K562 (cell line): Measurements from ENCODE around the gene RGL2. TPM values are rescaled to one million over a fixed set of nuclear protein-coding genes. Genes with fewer than 3 reads are reported as not detected.
A peak's percentile ranks its signal among the peaks of the same experiment; 100 is the strongest.

Source experiments
- CBX5 ChIP-seq: IDR thresholded peaks from 2 replicates; pipeline ENCODE4 v1.6.1; 2014; ENCODE audit warnings: low read depth, borderline replicate concordance
- ETV6 ChIP-seq, 3 experiments: fragments of 150-350 bp in 1 of 3; sonication (generic) in 1 of 3; formaldehyde crosslinking in 1 of 3; IDR thresholded peaks; 2 replicates each; pipeline versions ENCODE4 v1.6.1 to v1.8.0; 2014 to 2022; ENCODE audit warnings: borderline replicate concordance in 2 of 3, low read depth in 2 of 3, antibody characterized with exemption in 1 of 3, low read length in 1 of 3, mild to moderate bottlenecking in 1 of 3, missing genetic modification reagents in 1 of 3
- FOXK2 ChIP-seq, 2 experiments: fragments of 450-650 bp; IDR thresholded peaks in 1 of 2; conservative IDR thresholded peaks in 1 of 2; 2 replicates each; pipeline ENCODE4 v1.6.1; 2016; ENCODE audit warnings: low read depth in 2 of 2, mild to moderate bottlenecking in 1 of 2
- FOXP1 ChIP-seq: sonication (generic); formaldehyde crosslinking; IDR thresholded peaks from 2 replicates; pipeline ENCODE4 v1.8.0; 2022; ENCODE audit warnings: mild to moderate bottlenecking, missing genetic modification reagents
- HNRNPLL ChIP-seq: fragments of 200-400 bp; formaldehyde crosslinking; IDR thresholded peaks from 2 replicates; pipeline ENCODE4 v1.6.1; 2017; ENCODE audit warnings: low read length, low read depth, mild to moderate bottlenecking; ENCODE audit not compliant: poor library complexity, severe bottlenecking
- ILK ChIP-seq: fragments of 450-650 bp; IDR thresholded peaks from 2 replicates; pipeline ENCODE4 v1.6.1; 2016; ENCODE audit warnings: missing genetic modification characterization, low read depth, mild to moderate bottlenecking, missing compliant biosample characterization, moderate library complexity, borderline replicate concordance
- JUND ChIP-seq, 2 experiments: IDR thresholded peaks; 2 replicates in 1 of 2; 3 replicates in 1 of 2; pipeline ENCODE4 v1.6.1; 2011; ENCODE audit warnings: borderline replicate concordance in 2 of 2, low read depth in 2 of 2, low read length in 2 of 2, improper control_type of control experiment in 1 of 2, missing biosample characterization in 1 of 2, missing genetic modification characterization in 1 of 2, missing genetic modification reagents in 1 of 2
- KAT7 ChIP-seq: sonication (generic); formaldehyde crosslinking; IDR thresholded peaks from 2 replicates; pipeline ENCODE4 v1.8.0; 2022; ENCODE audit warnings: missing genetic modification reagents, mild to moderate bottlenecking, borderline replicate concordance
- L3MBTL2 ChIP-seq: fragments of 450-650 bp; IDR thresholded peaks from 2 replicates; pipeline ENCODE4 v1.6.1; 2016; ENCODE audit warnings: mild to moderate bottlenecking, moderate library complexity
- MAZ ChIP-seq, 2 experiments: fragments of 450-650 bp in 1 of 2; sonication (generic) in 1 of 2; formaldehyde crosslinking; IDR thresholded peaks in 1 of 2; conservative IDR thresholded peaks in 1 of 2; 2 replicates each; pipeline versions ENCODE4 v1.4.0 to v1.5.0; 2020; ENCODE audit warnings: mild to moderate bottlenecking in 1 of 2, missing genetic modification reagents in 1 of 2
- POLR2AphosphoS5 ChIP-seq: IDR thresholded peaks from 2 replicates; pipeline ENCODE4 v1.6.1; 2011; ENCODE audit warnings: mild to moderate bottlenecking, low read depth, low read length, moderate library complexity; ENCODE audit not compliant: control insufficient read depth, insufficient read depth
- POLR2H ChIP-seq: IDR thresholded peaks from 2 replicates; pipeline ENCODE4 v1.6.1; 2016; ENCODE audit warnings: missing genetic modification characterization, low read depth, mild to moderate bottlenecking, control low read depth, missing compliant biosample characterization, moderate library complexity
- PRMT5 ChIP-seq: sonication (generic); formaldehyde crosslinking; IDR thresholded peaks from 2 replicates; pipeline ENCODE4 v1.5.0; 2020; ENCODE audit warnings: missing genetic modification reagents
- RB1 ChIP-seq: fragments of 450-650 bp; IDR thresholded peaks from 2 replicates; pipeline ENCODE4 v1.6.1; 2017; ENCODE audit warnings: low read depth, mild to moderate bottlenecking
- SREBF2 ChIP-seq: sonication (generic); formaldehyde crosslinking; IDR thresholded peaks from 2 replicates; pipeline ENCODE4 v1.4.0; 2020; ENCODE audit warnings: mild to moderate bottlenecking, missing genetic modification reagents
- TRIM28 ChIP-seq: fragments of 450-650 bp; IDR thresholded peaks from 2 replicates; pipeline ENCODE4 v1.6.1; 2017
- ZNF121 ChIP-seq: sonication (generic); formaldehyde crosslinking; conservative IDR thresholded peaks from 2 replicates; pipeline ENCODE4 v1.8.0; 2022; ENCODE audit warnings: missing genetic modification reagents
- ZNF165 ChIP-seq: fragments of 250-450 bp; sonication (Bioruptor Pico); IDR thresholded peaks from 2 replicates; pipeline ENCODE4 v1.4.0; 2020; ENCODE audit warnings: borderline replicate concordance
- ZSCAN32 ChIP-seq: fragments of 450-650 bp; formaldehyde crosslinking; IDR thresholded peaks from 2 replicates; pipeline ENCODE4 v1.4.0; 2020; ENCODE audit warnings: mild to moderate bottlenecking, moderate library complexity
- polyA plus RNA-seq, 8 experiments: library from polyadenylated mRNA; depleted of rRNA in 4 of 8; stranded (reverse) in 5 of 8; unstranded in 3 of 8; fragments of >200 nt; fragmentation: Nextera tagmentation in 2 of 8; fragmentation: Illumina TruSeq in 1 of 8; extraction: Ambion mirVana in 2 of 8; extraction: Trizol in 1 of 8; gene quantifications; 2 replicates each; pipeline versions ENCODE4 v1.2.1 to v1.2.3, GENCODE V29; 2011 to 2014; ENCODE audit warnings: inconsistent platforms in 1 of 8, missing spikeins in 1 of 8
- total RNA-seq, 7 experiments: library from RNA; depleted of rRNA in 6 of 7; stranded (reverse); fragments of >200 nt in 6 of 7; fragmentation: Illumina TruSeq in 2 of 7; extraction: Trizol in 2 of 7; gene quantifications; 2 replicates each; pipeline versions ENCODE4 v1.2.1 to v1.2.3, GENCODE V29; 2011 to 2021; ENCODE audit warnings: low replicate concordance in 1 of 7
- TF ChIP-seq, protein P1 (sequence below): sonication (generic); formaldehyde crosslinking; IDR thresholded peaks from 2 replicates; pipeline ENCODE4 v1.8.1; 2023; ENCODE audit warnings: mild to moderate bottlenecking, missing genetic modification reagents
- TF ChIP-seq, protein P2 (sequence below): fragments of 250-450 bp; sonication (Bioruptor Pico); IDR thresholded peaks from 2 replicates; pipeline ENCODE4 v1.8.0; 2022; ENCODE audit warnings: moderate library complexity, mild to moderate bottlenecking, inconsistent platforms
- TF ChIP-seq, protein P3 (sequence below): sonication (generic); formaldehyde crosslinking; IDR thresholded peaks from 2 replicates; pipeline ENCODE4 v1.8.0; 2022; ENCODE audit warnings: mild to moderate bottlenecking, missing genetic modification reagents

RGL2 gene
- total and polyA plus RNA-seq, 9 of the 15 experiments (the other 6 are each of a cell fraction or from before 2014, with no cell fraction given), result 1.8 to 57.1 (median 19.5) TPM

DNA sequence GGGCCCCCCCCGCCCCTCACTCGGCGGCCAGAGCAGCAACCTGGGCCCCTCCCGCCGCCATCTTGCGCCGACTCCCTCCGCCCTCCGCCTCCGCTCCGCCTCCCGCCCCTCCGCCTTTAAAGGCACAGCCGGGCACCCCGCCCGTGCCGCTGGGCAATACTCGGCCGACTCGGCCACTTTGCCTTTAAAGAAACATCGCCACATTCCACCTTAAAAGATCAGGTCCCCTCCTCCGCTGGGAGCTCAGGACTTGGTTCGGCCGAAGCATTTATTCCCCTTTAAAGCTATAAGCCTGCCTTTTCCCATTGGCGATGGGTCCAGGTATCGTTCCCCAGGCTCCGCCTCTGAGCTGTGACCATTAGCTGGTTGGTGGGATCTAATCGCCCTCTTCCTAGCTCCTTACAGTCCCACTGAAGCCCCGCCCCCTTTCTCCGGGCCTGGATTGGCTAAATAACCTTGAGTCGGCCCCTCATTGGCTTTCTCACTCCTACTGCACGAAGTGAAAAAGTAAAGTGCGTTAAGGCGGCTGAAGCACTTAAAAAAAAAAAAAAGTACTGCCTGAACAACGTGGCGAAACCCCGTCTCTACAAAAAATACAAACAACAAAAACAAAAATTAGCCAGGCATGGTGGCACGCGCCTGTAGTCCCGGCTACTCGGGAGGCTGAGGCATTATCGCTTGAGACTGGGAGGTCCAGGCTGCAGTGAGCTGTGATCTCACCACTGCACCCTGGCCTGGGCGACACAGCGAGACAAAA lies 19.1 kb upstream of the RGL2 start, which contains the start of gene ZBTB22 (continued):
- TF ChIP-seq ILK (tag) (no peak), ETV6 (IDR thresholded peaks at IDR 0.05; ENCODE audit: borderline replicate concordance in 1 of 2, low read depth in 2 of 2, low read length in 1 of 2) (peak in 1 of 2 experiments; percentile 80; a peak in 1 of 4 replicates), ETV6 (CRISPR knock-in tag; IDR thresholded peaks at IDR 0.05; ENCODE audit: borderline replicate concordance) (no peak), FOXK2 (conservative IDR thresholded peaks at IDR 0.05 in 1 of 2, IDR thresholded peaks at IDR 0.05 in 1 of 2; ENCODE audit: low read depth in 2 of 2) (peak; percentile 37 to 55; a peak in 3 of 4 replicates), KAT7 (CRISPR knock-in tag) (peak; percentile 54; the same call in 1 of the 2 replicates), SREBF2 (no peak), MAZ (CRISPR knock-in tag; conservative IDR thresholded peaks at IDR 0.05 in 1 of 2, IDR thresholded peaks at IDR 0.05 in 1 of 2) (peak; percentile 93 to 95), FOXP1 (CRISPR knock-in tag) (no peak), ZNF121 (CRISPR knock-in tag) (peak; percentile 59; the same call in 1 of the 2 replicates), POLR2H (peak; percentile 55; the same call in 1 of the 2 replicates), POLR2AphosphoS5 (peak; percentile 64; the same call in 1 of the 2 replicates), JUND (IDR thresholded peaks at IDR 0.05; ENCODE audit: borderline replicate concordance, low read depth, low read length) (peak; percentile 45; the same call in 1 of the 2 replicates), JUND (tag; IDR thresholded peaks at IDR 0.05; ENCODE audit: borderline replicate concordance, low read depth, low read length) (no peak; the same call in 2 of the 3 replicates), TRIM28 (peak; percentile 88), PRMT5 (CRISPR knock-in tag) (no peak), HNRNPLL (peak; percentile 64), CBX5 (no peak), ZSCAN32 (no peak), ZNF165 (no peak), RB1 (peak; percentile 49; the same call in 1 of the 2 replicates), L3MBTL2 (peak; percentile 81)
- TF ChIP-seq, protein P1, sequence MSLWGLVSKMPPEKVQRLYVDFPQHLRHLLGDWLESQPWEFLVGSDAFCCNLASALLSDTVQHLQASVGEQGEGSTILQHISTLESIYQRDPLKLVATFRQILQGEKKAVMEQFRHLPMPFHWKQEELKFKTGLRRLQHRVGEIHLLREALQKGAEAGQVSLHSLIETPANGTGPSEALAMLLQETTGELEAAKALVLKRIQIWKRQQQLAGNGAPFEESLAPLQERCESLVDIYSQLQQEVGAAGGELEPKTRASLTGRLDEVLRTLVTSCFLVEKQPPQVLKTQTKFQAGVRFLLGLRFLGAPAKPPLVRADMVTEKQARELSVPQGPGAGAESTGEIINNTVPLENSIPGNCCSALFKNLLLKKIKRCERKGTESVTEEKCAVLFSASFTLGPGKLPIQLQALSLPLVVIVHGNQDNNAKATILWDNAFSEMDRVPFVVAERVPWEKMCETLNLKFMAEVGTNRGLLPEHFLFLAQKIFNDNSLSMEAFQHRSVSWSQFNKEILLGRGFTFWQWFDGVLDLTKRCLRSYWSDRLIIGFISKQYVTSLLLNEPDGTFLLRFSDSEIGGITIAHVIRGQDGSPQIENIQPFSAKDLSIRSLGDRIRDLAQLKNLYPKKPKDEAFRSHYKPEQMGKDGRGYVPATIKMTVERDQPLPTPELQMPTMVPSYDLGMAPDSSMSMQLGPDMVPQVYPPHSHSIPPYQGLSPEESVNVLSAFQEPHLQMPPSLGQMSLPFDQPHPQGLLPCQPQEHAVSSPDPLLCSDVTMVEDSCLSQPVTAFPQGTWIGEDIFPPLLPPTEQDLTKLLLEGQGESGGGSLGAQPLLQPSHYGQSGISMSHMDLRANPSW (CRISPR knock-in tag), result peak; percentile 69; the same call in 1 of the 2 replicates
- TF ChIP-seq, protein P2, sequence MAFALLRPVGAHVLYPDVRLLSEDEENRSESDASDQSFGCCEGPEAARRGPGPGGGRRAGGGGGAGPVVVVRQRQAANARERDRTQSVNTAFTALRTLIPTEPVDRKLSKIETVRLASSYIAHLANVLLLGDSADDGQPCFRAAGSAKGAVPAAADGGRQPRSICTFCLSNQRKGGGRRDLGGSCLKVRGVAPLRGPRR (CRISPR knock-in tag), result no peak
- TF ChIP-seq, protein P3, sequence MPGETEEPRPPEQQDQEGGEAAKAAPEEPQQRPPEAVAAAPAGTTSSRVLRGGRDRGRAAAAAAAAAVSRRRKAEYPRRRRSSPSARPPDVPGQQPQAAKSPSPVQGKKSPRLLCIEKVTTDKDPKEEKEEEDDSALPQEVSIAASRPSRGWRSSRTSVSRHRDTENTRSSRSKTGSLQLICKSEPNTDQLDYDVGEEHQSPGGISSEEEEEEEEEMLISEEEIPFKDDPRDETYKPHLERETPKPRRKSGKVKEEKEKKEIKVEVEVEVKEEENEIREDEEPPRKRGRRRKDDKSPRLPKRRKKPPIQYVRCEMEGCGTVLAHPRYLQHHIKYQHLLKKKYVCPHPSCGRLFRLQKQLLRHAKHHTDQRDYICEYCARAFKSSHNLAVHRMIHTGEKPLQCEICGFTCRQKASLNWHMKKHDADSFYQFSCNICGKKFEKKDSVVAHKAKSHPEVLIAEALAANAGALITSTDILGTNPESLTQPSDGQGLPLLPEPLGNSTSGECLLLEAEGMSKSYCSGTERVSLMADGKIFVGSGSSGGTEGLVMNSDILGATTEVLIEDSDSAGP (CRISPR knock-in tag), result peak; percentile 94
